IMR-90 (cell line): ENCODE measurements around the gene NAMPT.

Experiments
- CTCF ChIP-seq: conservative IDR thresholded peaks from 2 replicates; pipeline ENCODE4 v1.5.1; 2012; ENCODE audit warnings: mild to moderate bottlenecking, low read depth, low read length, improper control_type of control experiment
- FOS ChIP-seq: fragments of 150-350 bp; IDR thresholded peaks from 2 replicates; pipeline ENCODE4 v1.6.1; 2016; ENCODE audit warnings: low read depth, low read length
- MAZ ChIP-seq: IDR thresholded peaks from 2 replicates; pipeline ENCODE4 v1.6.1; 2012; ENCODE audit warnings: low read depth, mild to moderate bottlenecking, low read length, improper control_type of control experiment, moderate library complexity, borderline replicate concordance
- POLR2A ChIP-seq: IDR thresholded peaks from 2 replicates; pipeline ENCODE4 v1.6.1; 2012; ENCODE audit warnings: mild to moderate bottlenecking, low read depth, low read length
- RCOR1 ChIP-seq: IDR thresholded peaks from 2 replicates; pipeline ENCODE4 v1.6.1; 2012; ENCODE audit warnings: mild to moderate bottlenecking, low read length, improper control_type of control experiment; ENCODE audit not compliant: insufficient replicate concordance
- SMC3 ChIP-seq: fragments of 150-350 bp; IDR thresholded peaks from 2 replicates; pipeline ENCODE4 v1.6.1; 2016; ENCODE audit warnings: low read depth, mild to moderate bottlenecking, antibody characterized with exemption, low read length, moderate library complexity

GRCh38 chr7:106329971-106330733 is 45.4 kb upstream of the NAMPT start:
- TF ChIP-seq CTCF (no peak), POLR2A (no peak), MAZ (peak; percentile 30; the same call in 1 of the 2 replicates), SMC3 (no peak), RCOR1 (no peak), FOS (peak; percentile 71)
